K562 (cell line): ENCODE measurements around the gene LRRC4B. TPM values are rescaled to one million over a fixed set of nuclear protein-coding genes. Genes with fewer than 3 reads are reported as not detected.

Experiments
- ARID2 ChIP-seq: fragments of 450-650 bp; IDR thresholded peaks from 2 replicates; pipeline ENCODE4 v1.6.1; 2017; ENCODE audit warnings: antibody characterized with exemption, mild to moderate bottlenecking
- BRCA1 ChIP-seq, 2 experiments: fragments of 450-650 bp in 1 of 2; sonication (generic) in 1 of 2; formaldehyde crosslinking in 1 of 2; IDR thresholded peaks; 2 replicates each; pipeline versions ENCODE4 v1.5.0 to v1.6.1; 2017 to 2020; ENCODE audit warnings: mild to moderate bottlenecking in 1 of 2, missing genetic modification reagents in 1 of 2
- E2F5 ChIP-seq: sonication (generic); formaldehyde crosslinking; IDR thresholded peaks from 2 replicates; pipeline ENCODE4 v1.8.0; 2022; ENCODE audit warnings: mild to moderate bottlenecking, missing genetic modification reagents
- E4F1 ChIP-seq: fragments of 250-450 bp; sonication (Bioruptor Pico); IDR thresholded peaks from 2 replicates; pipeline ENCODE4 v1.5.0; 2021; ENCODE audit warnings: mild to moderate bottlenecking, borderline replicate concordance
- GABPA ChIP-seq: fragments of 200-800 bp; sonication (Bioruptor generic); conservative IDR thresholded peaks from 2 replicates; pipeline ENCODE4 v1.6.1; 2016; ENCODE audit warnings: low read depth, missing genetic modification characterization, missing compliant biosample characterization
- KLF16 ChIP-seq: IDR thresholded peaks from 2 replicates; pipeline ENCODE4 v1.6.1; 2016; ENCODE audit warnings: antibody characterized with exemption
- MAFK ChIP-seq: IDR thresholded peaks from 2 replicates; pipeline ENCODE4 v1.6.1; 2011; ENCODE audit warnings: low read length, improper control_type of control experiment
- NKRF ChIP-seq: fragments of 450-650 bp; IDR thresholded peaks from 2 replicates; pipeline ENCODE4 v1.6.1; 2016; ENCODE audit warnings: borderline replicate concordance
- PCBP1 ChIP-seq: fragments of 200-400 bp; formaldehyde crosslinking; IDR thresholded peaks from 2 replicates; pipeline ENCODE4 v1.6.1; 2018; ENCODE audit warnings: mild to moderate bottlenecking, low read depth, low read length; ENCODE audit not compliant: poor library complexity, severe bottlenecking
- POLR3A ChIP-seq: IDR thresholded peaks from 2 replicates; pipeline ENCODE4 v1.6.1; 2011; ENCODE audit warnings: borderline replicate concordance, mild to moderate bottlenecking, moderate library complexity; ENCODE audit not compliant: insufficient read length, insufficient read depth; ENCODE audit errors: extremely low read depth
- RCOR1 ChIP-seq, 2 experiments: IDR thresholded peaks; 2 replicates each; pipeline ENCODE4 v1.6.1; 2012; ENCODE audit warnings: low read depth in 2 of 2, low read length in 2 of 2, borderline replicate concordance in 1 of 2, improper control_type of control experiment in 1 of 2
- TRIM25 ChIP-seq: fragments of 450-650 bp; IDR thresholded peaks from 2 replicates; pipeline ENCODE4 v1.7.0; 2016; ENCODE audit warnings: borderline replicate concordance
- UBTF ChIP-seq, 2 experiments: IDR thresholded peaks; 2 replicates each; pipeline ENCODE4 v1.6.1; 2012; ENCODE audit warnings: improper control_type of control experiment in 2 of 2, low read depth in 2 of 2, low read length in 2 of 2, borderline replicate concordance in 1 of 2
- ZBTB7A ChIP-seq: IDR thresholded peaks from 2 replicates; pipeline ENCODE4 v1.6.1; 2011; ENCODE audit warnings: low read depth, mild to moderate bottlenecking, low read length, moderate library complexity, borderline replicate concordance; ENCODE audit not compliant: control insufficient read depth
- polyA plus RNA-seq, 8 experiments: library from polyadenylated mRNA; depleted of rRNA in 4 of 8; stranded (reverse) in 5 of 8; unstranded in 3 of 8; fragments of >200 nt; fragmentation: Nextera tagmentation in 2 of 8; fragmentation: Illumina TruSeq in 1 of 8; extraction: Ambion mirVana in 2 of 8; extraction: Trizol in 1 of 8; gene quantifications; 2 replicates each; pipeline versions ENCODE4 v1.2.1 to v1.2.3, GENCODE V29; 2011 to 2014; ENCODE audit warnings: inconsistent platforms in 1 of 8, missing spikeins in 1 of 8
- total RNA-seq, 7 experiments: library from RNA; depleted of rRNA in 6 of 7; stranded (reverse); fragments of >200 nt in 6 of 7; fragmentation: Illumina TruSeq in 2 of 7; extraction: Trizol in 2 of 7; gene quantifications; 2 replicates each; pipeline versions ENCODE4 v1.2.1 to v1.2.3, GENCODE V29; 2011 to 2021; ENCODE audit warnings: low replicate concordance in 1 of 7

Gene LRRC4B
- total and polyA plus RNA-seq, 9 of the 15 experiments (the other 6 are each of a cell fraction or from before 2014, with no cell fraction given): 0.18 to 9.6 (median 2.9) TPM; not detected in 2

- no peak for TF ChIP-seq E4F1 (CRISPR knock-in tag)
- TF ChIP-seq KLF16: peak; percentile 31; the same call in 1 of the 2 replicates
- no peak for TF ChIP-seq E2F5 (CRISPR knock-in tag)
- 0 out of 4 replicates have a peak, but pooled peaks of 1 of the 2 experiments have one; percentile 62 for TF ChIP-seq UBTF (IDR thresholded peaks at IDR 0.05; ENCODE audit: borderline replicate concordance in 1 of 2, low read depth in 2 of 2, low read length in 2 of 2)
- TF ChIP-seq TRIM25: no peak
- no peak for TF ChIP-seq MAFK
- 0 out of 2 replicates have a peak, but pooled peaks have one; percentile 49 for TF ChIP-seq NKRF
- TF ChIP-seq POLR3A: no peak
- TF ChIP-seq GABPA: no peak
- TF ChIP-seq BRCA1 (IDR thresholded peaks at IDR 0.05): no peak
- TF ChIP-seq BRCA1 (CRISPR knock-in tag; IDR thresholded peaks at IDR 0.05): no peak
- no peak for TF ChIP-seq PCBP1
- TF ChIP-seq ZBTB7A: peak; percentile 88
- peak in 1 of 2 experiments; percentile 50; a peak in 1 of 4 replicates for TF ChIP-seq RCOR1 (IDR thresholded peaks at IDR 0.05; ENCODE audit: borderline replicate concordance in 1 of 2, low read depth in 2 of 2, low read length in 2 of 2)
- peak; percentile 46; the same call in 1 of the 2 replicates for TF ChIP-seq ARID2
Measured at GRCh38 chr19:50556282-50557008, 11.8 kb downstream of the LRRC4B start (continued).
